Neuronal stem cell (in vitro differentiated cells): ENCODE results near the gene MTPN.

Source experiments
- DNase-seq: peaks from one replicate; pipeline ENCODE4 v3.0.0-alpha.2; 2013; ENCODE audit warnings: low spot score
- H2AFZ ChIP-seq: one replicate; pipeline ENCODE4 v1.6.1; 2013; ENCODE audit warnings: mild to moderate bottlenecking, low read length, inconsistent platforms
- H2AK5ac ChIP-seq: 2 replicates; pipeline ENCODE4 v1.6.1; 2013; ENCODE audit warnings: low read depth, mild to moderate bottlenecking, inconsistent platforms, low read length, moderate library complexity, mixed read lengths
- H2BK120ac ChIP-seq: 2 replicates; pipeline ENCODE4 v1.6.1; 2013; ENCODE audit warnings: low read depth, mild to moderate bottlenecking, inconsistent platforms, low read length, moderate library complexity, mixed read lengths
- H2BK12ac ChIP-seq: one replicate; pipeline ENCODE4 v1.6.1; 2013; ENCODE audit warnings: low read length, inconsistent platforms
- H2BK15ac ChIP-seq: 2 replicates; pipeline ENCODE4 v1.6.1; 2013; ENCODE audit warnings: mild to moderate bottlenecking, low read length, inconsistent platforms, mixed read lengths
- H2BK5ac ChIP-seq: one replicate; pipeline ENCODE4 v1.6.1; 2013; ENCODE audit warnings: inconsistent platforms, mild to moderate bottlenecking, low read length, moderate library complexity
- H3K14ac ChIP-seq: one replicate; pipeline ENCODE4 v1.6.1; 2013; ENCODE audit warnings: low read length, inconsistent platforms
- H3K18ac ChIP-seq: 2 replicates; pipeline ENCODE4 v1.6.1; 2013; ENCODE audit warnings: low read length, inconsistent platforms
- H3K23ac ChIP-seq: 2 replicates; pipeline ENCODE4 v1.6.1; 2013; ENCODE audit warnings: low read depth, mild to moderate bottlenecking, mixed read lengths, low read length, inconsistent platforms; ENCODE audit not compliant: poor library complexity
- H3K27ac ChIP-seq: replicated peaks from 3 replicates; pipeline ENCODE4 v1.5.1; 2013; ENCODE audit warnings: low read length, inconsistent platforms
- H3K27me3 ChIP-seq, 3 experiments: 2 replicates each; pipeline ENCODE4 v1.6.1; 2013; ENCODE audit warnings: low read length in 3 of 3, mild to moderate bottlenecking in 2 of 3, inconsistent platforms in 1 of 3, low read depth in 1 of 3, mixed read lengths in 1 of 3, moderate library complexity in 1 of 3; ENCODE audit not compliant: control insufficient read depth in 3 of 3, insufficient read depth in 3 of 3
- H3K36me3 ChIP-seq, 2 donors: replicated peaks in 1 of 2; 2 replicates each; pipeline ENCODE4 v1.6.1; 2013; ENCODE audit warnings: low read length in 2 of 2; ENCODE audit not compliant: control insufficient read depth in 2 of 2, insufficient read depth in 2 of 2
- H3K4ac ChIP-seq: 2 replicates; pipeline ENCODE4 v1.6.1; 2013; ENCODE audit warnings: inconsistent platforms, mild to moderate bottlenecking, low read length, moderate library complexity
- H3K4me1 ChIP-seq, 2 donors: 1 replicate in 1 of 2; 2 replicates in 1 of 2; pipeline ENCODE4 v1.6.1; 2013; ENCODE audit warnings: low read length in 2 of 2, low read depth in 1 of 2; ENCODE audit not compliant: control insufficient read depth in 2 of 2, insufficient read depth in 1 of 2
- H3K4me2 ChIP-seq: one replicate; pipeline ENCODE4 v1.6.1; 2013; ENCODE audit warnings: mild to moderate bottlenecking, low read length, inconsistent platforms; ENCODE audit not compliant: insufficient read depth, poor library complexity, severe bottlenecking
- H3K4me3 ChIP-seq, 2 donors: 2 replicates each; pipeline ENCODE4 v1.5.1; 2013; ENCODE audit warnings: low read length in 2 of 2, mild to moderate bottlenecking in 2 of 2, inconsistent platforms in 1 of 2, moderate library complexity in 1 of 2
- H3K79me1 ChIP-seq: one replicate; pipeline ENCODE4 v1.6.1; 2013; ENCODE audit warnings: low read depth, mild to moderate bottlenecking, inconsistent platforms, low read length, moderate library complexity
- H3K9ac ChIP-seq: one replicate; pipeline ENCODE4 v1.6.1; 2013; ENCODE audit warnings: mild to moderate bottlenecking, low read depth, low read length, inconsistent platforms; ENCODE audit not compliant: poor library complexity
- H3K9me3 ChIP-seq, 2 donors: replicated peaks in 1 of 2; 2 replicates each; pipeline versions ENCODE3 to v1.6.1; 2013; ENCODE audit warnings: low read length in 2 of 2, mild to moderate bottlenecking in 2 of 2, inconsistent platforms in 1 of 2, low read depth in 1 of 2, mixed read lengths in 1 of 2, moderate library complexity in 1 of 2; ENCODE audit not compliant: control insufficient read depth in 2 of 2, insufficient read depth in 1 of 2
- H4K8ac ChIP-seq: one replicate; pipeline ENCODE4 v1.6.1; 2013; ENCODE audit warnings: low read depth, mild to moderate bottlenecking, inconsistent platforms, low read length, moderate library complexity
- H4K91ac ChIP-seq: one replicate; pipeline ENCODE4 v1.6.1; 2013; ENCODE audit warnings: low read length, low read depth, mild to moderate bottlenecking, inconsistent platforms; ENCODE audit not compliant: poor library complexity
- WGBS, 2 donors: extraction: QIAGEN DNeasy Blood & Tissue Kit; methylation state at CpG; one replicate each; pipeline ENCODE4 v1.1.7; 2013; ENCODE audit warnings: missing lambda C conversion rate in 2 of 2, mixed read lengths in 1 of 2; ENCODE audit not compliant: insufficient read length in 2 of 2, insufficient replicate concordance in 1 of 2; ENCODE audit errors: extremely low coverage in 2 of 2; 5-methylcytosine and 5-hydroxymethylcytosine counted together

The MTPN gene

GRCh38 chr7:135914346-135914745, 62.8 kb downstream of the MTPN start:
- H2BK15ac ChIP-seq = no peak overlapping the region
- H2AK5ac ChIP-seq = no peak overlapping the region
- H3K23ac ChIP-seq = no peak overlapping the region
- H2BK5ac ChIP-seq = no peak overlapping the region
- no peak overlapping the region for H2BK120ac ChIP-seq
- H3K27ac ChIP-seq = no peak overlapping the region
- H3K9ac ChIP-seq = no peak overlapping the region
- no peak overlapping the region for H3K4me3 ChIP-seq
- H4K8ac ChIP-seq = no peak overlapping the region
- no peaks in the 10 kb centered on the region for H3K36me3 ChIP-seq
- H2AFZ ChIP-seq = no peak overlapping the region
- no peak overlapping the region for H2BK12ac ChIP-seq
- no peaks in the 10 kb centered on the region for H3K27me3 ChIP-seq
- H3K14ac ChIP-seq = no peak overlapping the region
- no peak for DNase-seq
- no peaks in the 10 kb centered on the region for H3K9me3 ChIP-seq
- no peak overlapping the region for H3K4ac ChIP-seq
- H3K18ac ChIP-seq = no peak overlapping the region
- H3K4me2 ChIP-seq = no peak overlapping the region
- H3K4me1 ChIP-seq = peaks cover 0 to 4% of the 10 kb centered on the region in 2 donors
- no peak overlapping the region for H4K91ac ChIP-seq
- no peaks in the 10 kb centered on the region for H3K79me1 ChIP-seq

GRCh38 chr7:135913404-135913803, 63.8 kb downstream of the MTPN start:
- H3K36me3 ChIP-seq = no peaks in the 10 kb centered on the region
- DNase-seq = no peak
- H3K18ac ChIP-seq = no peak overlapping the region
- no CpG with 5 or more reads among the region's 2 CpGs for WGBS, 2 donors
- no peak overlapping the region for H2BK12ac ChIP-seq
- H3K4me3 ChIP-seq = no peak overlapping the region
- no peak overlapping the region for H3K4me2 ChIP-seq
- no peak overlapping the region for H2AFZ ChIP-seq
- H3K9me3 ChIP-seq = no peaks in the 10 kb centered on the region
- no peak overlapping the region for H4K8ac ChIP-seq
- no peak overlapping the region for H2AK5ac ChIP-seq
- no peak overlapping the region for H4K91ac ChIP-seq
- H2BK5ac ChIP-seq = no peak overlapping the region
- H2BK15ac ChIP-seq = no peak overlapping the region
- H2BK120ac ChIP-seq = no peak overlapping the region
- H3K4ac ChIP-seq = no peak overlapping the region
- H3K27ac ChIP-seq = no peak overlapping the region
- H3K4me1 ChIP-seq = peaks cover 0 to 4% of the 10 kb centered on the region in 2 donors
- no peaks in the 10 kb centered on the region for H3K27me3 ChIP-seq
- no peak overlapping the region for H3K14ac ChIP-seq
- H3K23ac ChIP-seq = no peak overlapping the region
- no peaks in the 10 kb centered on the region for H3K79me1 ChIP-seq
- H3K9ac ChIP-seq = no peak overlapping the region

- peaks cover 0 to 4% of the 10 kb centered on the region in 2 donors for H3K4me1 ChIP-seq
Measured at GRCh38 chr7:135911099-135911498, 66.1 kb downstream of the MTPN start.

GRCh38 chr7:135910393-135911036, 66.6 kb downstream of the MTPN start:
- no peak overlapping the region for H3K18ac ChIP-seq
- peaks cover 0 to 4% of the 10 kb centered on the region in 2 donors for H3K4me1 ChIP-seq
- no peaks in the 10 kb centered on the region for H3K79me1 ChIP-seq
- H2BK12ac ChIP-seq = no peak overlapping the region
- no peak overlapping the region for H3K4me2 ChIP-seq
- H3K14ac ChIP-seq = no peak overlapping the region
- no peaks in the 10 kb centered on the region for H3K36me3 ChIP-seq
- no peak overlapping the region for H2AFZ ChIP-seq
- H2AK5ac ChIP-seq = no peak overlapping the region
- no peak overlapping the region for H3K4me3 ChIP-seq
- H3K27me3 ChIP-seq = no peaks in the 10 kb centered on the region
- no peak overlapping the region for H2BK15ac ChIP-seq
- no peak overlapping the region for H3K9ac ChIP-seq
- DNase-seq = no peak
- H3K23ac ChIP-seq = no peak overlapping the region
- no peak overlapping the region for H4K8ac ChIP-seq
- H3K4ac ChIP-seq = no peak overlapping the region
- no peak overlapping the region for H2BK5ac ChIP-seq
- H2BK120ac ChIP-seq = no peak overlapping the region
- no CpG with 5 or more reads among the region's 2 CpGs for WGBS, 2 donors
- H4K91ac ChIP-seq = no peak overlapping the region
- no peaks in the 10 kb centered on the region for H3K9me3 ChIP-seq
- peak overlapping the region; percentile 58 for H3K27ac ChIP-seq

More at GRCh38 chr7:135911099-135911498, 66.1 kb downstream of the MTPN start:
- Histone ChIP-seq H3K79me1 (no peaks in the 10 kb centered on the region), H2AK5ac (no peak overlapping the region), H2BK120ac (no peak overlapping the region), H2AFZ (peak overlapping the region; percentile 44), H3K14ac (no peak overlapping the region), H3K23ac (no peak overlapping the region), H2BK15ac (no peak overlapping the region), H3K36me3 (no peaks in the 10 kb centered on the region), H2BK5ac (no peak overlapping the region), H3K4me3 (no peak overlapping the region), H3K4me2 (no peak overlapping the region), H3K4ac (no peak overlapping the region), H4K8ac (no peak overlapping the region), H4K91ac (no peak overlapping the region), H2BK12ac (no peak overlapping the region), H3K9me3 (no peaks in the 10 kb centered on the region), H3K9ac (no peak overlapping the region), H3K27ac (no peak overlapping the region), H3K27me3 (no peaks in the 10 kb centered on the region), H3K18ac (no peak overlapping the region)
- no CpG with 5 or more reads among the region's 3 CpGs for WGBS, 2 donors
- peak; percentile 45 for DNase-seq
